PFSK-1 (cell line): ENCODE data around the gene ATXN8OS.

ENCODE experiments used
- FOXP2 ChIP-seq: optimal IDR thresholded peaks from 2 replicates; pipeline ENCODE3; 2011; ENCODE audit warnings: borderline replicate concordance, control low read depth, inconsistent platforms; ENCODE audit not compliant: insufficient read depth; ENCODE audit errors: extremely low read length, extremely low read depth
- POLR2AphosphoS5 ChIP-seq: IDR thresholded peaks from 2 replicates; pipeline ENCODE4 v1.6.1; 2012; ENCODE audit warnings: low read depth, mild to moderate bottlenecking, control low read depth, low read length, moderate library complexity
- SIN3A ChIP-seq: IDR thresholded peaks from 2 replicates; pipeline ENCODE4 v1.6.1; 2012; ENCODE audit warnings: mild to moderate bottlenecking, low read length, moderate library complexity, borderline replicate concordance; ENCODE audit not compliant: insufficient read depth
- TAF1 ChIP-seq: IDR thresholded peaks from 2 replicates; pipeline ENCODE4 v1.6.1; 2012; ENCODE audit warnings: low read length, control low read depth, borderline replicate concordance; ENCODE audit not compliant: insufficient read depth
- TF ChIP-seq, protein P1 (sequence below), 2 experiments: IDR thresholded peaks; 2 replicates each; pipeline versions ENCODE4 v1.6.1 to v1.8.0; 2011 to 2012; ENCODE audit warnings: low read depth in 2 of 2, low read length in 2 of 2, control low read depth in 1 of 2, inconsistent platforms in 1 of 2, mild to moderate bottlenecking in 1 of 2, moderate library complexity in 1 of 2; ENCODE audit not compliant: insufficient read depth in 1 of 2

The ATXN8OS gene

DNA sequence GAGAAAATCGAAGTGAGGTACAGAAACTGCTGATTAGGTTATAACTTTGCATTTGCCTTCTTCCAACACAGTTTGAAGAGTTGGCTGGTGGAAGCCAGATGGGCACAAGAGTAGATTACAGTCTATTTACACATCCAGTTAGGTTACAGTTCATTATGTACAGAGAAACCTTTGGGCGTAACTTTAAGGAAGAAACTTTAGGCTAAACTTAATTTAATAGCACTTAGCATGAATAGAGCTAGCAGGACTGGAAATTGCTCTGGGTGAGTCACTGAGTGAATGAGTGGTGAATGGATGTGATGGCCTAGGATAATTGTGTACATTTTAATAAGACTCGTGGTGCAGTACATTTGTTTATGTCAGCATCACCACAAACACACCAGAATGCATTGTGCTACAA is 63.5 kb downstream of the ATXN8OS start:
- TF ChIP-seq TAF1 (no peak), SIN3A (no peak), FOXP2 (no peak), POLR2AphosphoS5 (no peak)
- TF ChIP-seq, protein P1, sequence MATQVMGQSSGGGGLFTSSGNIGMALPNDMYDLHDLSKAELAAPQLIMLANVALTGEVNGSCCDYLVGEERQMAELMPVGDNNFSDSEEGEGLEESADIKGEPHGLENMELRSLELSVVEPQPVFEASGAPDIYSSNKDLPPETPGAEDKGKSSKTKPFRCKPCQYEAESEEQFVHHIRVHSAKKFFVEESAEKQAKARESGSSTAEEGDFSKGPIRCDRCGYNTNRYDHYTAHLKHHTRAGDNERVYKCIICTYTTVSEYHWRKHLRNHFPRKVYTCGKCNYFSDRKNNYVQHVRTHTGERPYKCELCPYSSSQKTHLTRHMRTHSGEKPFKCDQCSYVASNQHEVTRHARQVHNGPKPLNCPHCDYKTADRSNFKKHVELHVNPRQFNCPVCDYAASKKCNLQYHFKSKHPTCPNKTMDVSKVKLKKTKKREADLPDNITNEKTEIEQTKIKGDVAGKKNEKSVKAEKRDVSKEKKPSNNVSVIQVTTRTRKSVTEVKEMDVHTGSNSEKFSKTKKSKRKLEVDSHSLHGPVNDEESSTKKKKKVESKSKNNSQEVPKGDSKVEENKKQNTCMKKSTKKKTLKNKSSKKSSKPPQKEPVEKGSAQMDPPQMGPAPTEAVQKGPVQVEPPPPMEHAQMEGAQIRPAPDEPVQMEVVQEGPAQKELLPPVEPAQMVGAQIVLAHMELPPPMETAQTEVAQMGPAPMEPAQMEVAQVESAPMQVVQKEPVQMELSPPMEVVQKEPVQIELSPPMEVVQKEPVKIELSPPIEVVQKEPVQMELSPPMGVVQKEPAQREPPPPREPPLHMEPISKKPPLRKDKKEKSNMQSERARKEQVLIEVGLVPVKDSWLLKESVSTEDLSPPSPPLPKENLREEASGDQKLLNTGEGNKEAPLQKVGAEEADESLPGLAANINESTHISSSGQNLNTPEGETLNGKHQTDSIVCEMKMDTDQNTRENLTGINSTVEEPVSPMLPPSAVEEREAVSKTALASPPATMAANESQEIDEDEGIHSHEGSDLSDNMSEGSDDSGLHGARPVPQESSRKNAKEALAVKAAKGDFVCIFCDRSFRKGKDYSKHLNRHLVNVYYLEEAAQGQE (IDR thresholded peaks at IDR 0.05; ENCODE audit: insufficient read depth in 1 of 2, low read depth in 2 of 2, low read length in 2 of 2): no peak

DNA sequence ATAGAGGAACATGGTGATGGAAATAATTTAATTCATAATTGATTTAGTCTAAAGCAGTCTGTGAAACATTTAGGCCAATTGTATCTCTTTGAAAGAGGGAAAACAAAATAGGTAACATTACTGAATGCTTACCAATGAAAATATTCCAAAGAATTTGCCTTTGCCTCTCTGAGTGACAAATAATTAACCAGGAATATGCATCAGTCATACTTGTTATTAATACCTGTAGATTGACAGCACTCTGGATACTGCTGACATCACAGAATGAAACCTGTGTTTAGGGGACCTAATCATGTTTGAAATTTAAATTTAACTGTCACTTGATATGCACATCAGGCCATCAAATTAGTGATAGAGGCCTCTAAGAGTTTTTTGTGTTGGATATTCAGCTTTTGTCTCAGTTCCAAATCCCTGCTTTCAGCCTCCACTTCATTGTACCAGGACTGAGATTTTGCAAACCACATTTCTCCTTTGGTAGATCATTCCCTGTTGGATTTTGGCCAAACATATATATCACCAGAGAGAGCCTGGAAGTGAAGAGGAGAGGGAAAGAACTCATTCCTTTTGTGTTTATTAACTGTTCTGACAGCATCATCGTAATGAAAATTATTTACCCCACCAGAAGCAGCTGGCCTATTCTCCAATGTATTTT is 65.4 kb downstream of the ATXN8OS start:
- TF ChIP-seq, protein P1 (IDR thresholded peaks at IDR 0.05; ENCODE audit: insufficient read depth in 1 of 2, low read depth in 2 of 2, low read length in 2 of 2): no peak
- TF ChIP-seq SIN3A (no peak), POLR2AphosphoS5 (no peak), TAF1 (no peak), FOXP2 (no peak)

DNA sequence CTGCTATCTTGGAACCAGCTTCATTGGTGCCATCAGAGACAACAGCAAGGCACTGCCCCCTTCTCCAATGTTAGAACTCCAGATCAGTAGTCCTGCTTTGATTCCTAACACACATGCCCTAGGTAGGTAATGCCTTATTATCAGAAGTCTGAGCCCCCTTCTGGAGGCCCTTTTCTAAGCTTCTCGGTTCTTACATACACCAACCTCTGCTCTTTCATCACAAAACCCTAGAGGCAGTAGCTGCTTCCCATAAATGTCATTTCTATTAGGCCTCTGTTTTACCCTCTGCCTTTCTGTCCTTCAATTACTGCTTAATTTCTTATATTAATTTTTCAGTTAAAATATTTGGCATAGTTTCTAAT is 66.0 kb downstream of the ATXN8OS start:
- TF ChIP-seq, protein P1 (IDR thresholded peaks at IDR 0.05; ENCODE audit: insufficient read depth in 1 of 2, low read depth in 2 of 2, low read length in 2 of 2): no peak
- TF ChIP-seq POLR2AphosphoS5 (no peak), SIN3A (no peak), TAF1 (no peak), FOXP2 (no peak)

DNA sequence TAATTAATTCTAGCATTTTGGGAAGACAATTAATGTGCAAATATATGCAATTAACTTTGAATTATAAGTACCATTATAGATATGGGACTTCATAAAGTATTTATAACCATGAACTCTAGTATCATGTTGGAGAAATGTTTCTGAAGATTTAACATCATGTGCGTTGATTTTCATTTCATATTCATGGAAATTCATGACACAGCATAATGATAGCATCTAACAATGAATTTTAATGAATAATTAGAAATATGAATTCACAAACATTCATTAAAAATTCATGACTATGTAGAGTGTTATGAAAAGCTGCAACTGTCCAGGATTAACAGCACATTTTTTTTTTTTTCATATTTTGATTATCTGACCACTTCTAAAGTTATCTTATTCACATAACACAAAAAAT is 70.7 kb downstream of the ATXN8OS start:
- TF ChIP-seq TAF1 (no peak), FOXP2 (no peak)
- TF ChIP-seq, protein P1 (IDR thresholded peaks at IDR 0.05; ENCODE audit: insufficient read depth in 1 of 2, low read depth in 2 of 2, low read length in 2 of 2): no peak
